ENCODE measurements around the gene KCND2.

Gene KCND2

GRCh38 chr7:120273476-120273975 lies 551 bp downstream of the KCND2 start:
- DNase-seq (ENCODE audit: insufficient read length) (peak; percentile 31), FAIRE-seq (peak; percentile 93)
- TF ChIP-seq TAF1 (IDR thresholded peaks at IDR 0.05; ENCODE audit: borderline replicate concordance, low read depth, low read length) = no peak

GRCh38 chr7:120274482-120274881 lies 1.5 kb downstream of the KCND2 start:
- FAIRE-seq = peak; percentile 81
- TF ChIP-seq POLR2AphosphoS5 (IDR thresholded peaks at IDR 0.05; ENCODE audit: low read depth, low read length) (no peak), TAF1 (IDR thresholded peaks at IDR 0.05; ENCODE audit: borderline replicate concordance, low read depth, low read length) (no peak), POLR2A (IDR thresholded peaks at IDR 0.05; ENCODE audit: low read depth, low read length) (no peak)
- no peak for DNase-seq (ENCODE audit: insufficient read length)

- TF ChIP-seq TAF1 (IDR thresholded peaks at IDR 0.05; ENCODE audit: borderline replicate concordance, low read depth, low read length) (no peak), POLR2A (IDR thresholded peaks at IDR 0.05; ENCODE audit: low read depth, low read length) (no peak)
- DNase-seq (ENCODE audit: insufficient read length) (no peak), FAIRE-seq (peak; percentile 14)
Measured at GRCh38 chr7:120274899-120275298, 1.9 kb downstream of the KCND2 start.

GRCh38 chr7:120276720-120277119 lies 3.7 kb downstream of the KCND2 start:
- DNase-seq (ENCODE audit: insufficient read length) (no peak), FAIRE-seq (no peak)
- no peak for TF ChIP-seq TAF1 (IDR thresholded peaks at IDR 0.05; ENCODE audit: borderline replicate concordance, low read depth, low read length)
- no peak for TF ChIP-seq POLR2AphosphoS5 (IDR thresholded peaks at IDR 0.05; ENCODE audit: low read depth, low read length)
- TF ChIP-seq POLR2A (IDR thresholded peaks at IDR 0.05; ENCODE audit: low read depth, low read length) = no peak

- FAIRE-seq (no peak), DNase-seq (ENCODE audit: insufficient read length) (no peak)
- no peak for TF ChIP-seq POLR2AphosphoS5 (IDR thresholded peaks at IDR 0.05; ENCODE audit: low read depth, low read length)
- no peak for TF ChIP-seq TAF1 (IDR thresholded peaks at IDR 0.05; ENCODE audit: borderline replicate concordance, low read depth, low read length)
- TF ChIP-seq POLR2A (IDR thresholded peaks at IDR 0.05; ENCODE audit: low read depth, low read length) = no peak
Measured at GRCh38 chr7:120278773-120279172, 5.8 kb downstream of the KCND2 start.

- no peak for DNase-seq (ENCODE audit: insufficient read length)
- FAIRE-seq = no peak
- TF ChIP-seq POLR2A (IDR thresholded peaks at IDR 0.05; ENCODE audit: low read depth, low read length) = no peak
- no peak for TF ChIP-seq TAF1 (IDR thresholded peaks at IDR 0.05; ENCODE audit: borderline replicate concordance, low read depth, low read length)
- no peak for TF ChIP-seq POLR2AphosphoS5 (IDR thresholded peaks at IDR 0.05; ENCODE audit: low read depth, low read length)
Measured at GRCh38 chr7:120280743-120281142, 7.8 kb downstream of the KCND2 start.

- TF ChIP-seq POLR2A (IDR thresholded peaks at IDR 0.05; ENCODE audit: low read depth, low read length) = no peak
- no peak for TF ChIP-seq POLR2AphosphoS5 (IDR thresholded peaks at IDR 0.05; ENCODE audit: low read depth, low read length)
- TF ChIP-seq TAF1 (IDR thresholded peaks at IDR 0.05; ENCODE audit: borderline replicate concordance, low read depth, low read length) = no peak
- DNase-seq (ENCODE audit: insufficient read length) (no peak), FAIRE-seq (no peak)
Measured at GRCh38 chr7:120293027-120293426, 20.1 kb downstream of the KCND2 start.

GRCh38 chr7:120302190-120302589 lies 29.2 kb downstream of the KCND2 start:
- FAIRE-seq = peak; percentile 89
- TF ChIP-seq TAF1 (IDR thresholded peaks at IDR 0.05; ENCODE audit: borderline replicate concordance, low read depth, low read length) = no peak
- no peak for TF ChIP-seq POLR2A (IDR thresholded peaks at IDR 0.05; ENCODE audit: low read depth, low read length)
- no peak for TF ChIP-seq POLR2AphosphoS5 (IDR thresholded peaks at IDR 0.05; ENCODE audit: low read depth, low read length)
- DNase-seq (ENCODE audit: insufficient read length) = no peak

- FAIRE-seq = peak; percentile 88
- TF ChIP-seq TAF1 (IDR thresholded peaks at IDR 0.05; ENCODE audit: borderline replicate concordance, low read depth, low read length) (no peak), POLR2A (IDR thresholded peaks at IDR 0.05; ENCODE audit: low read depth, low read length) (no peak), POLR2AphosphoS5 (IDR thresholded peaks at IDR 0.05; ENCODE audit: low read depth, low read length) (no peak)
- no peak for DNase-seq (ENCODE audit: insufficient read length)
Measured at GRCh38 chr7:120303105-120303504, 30.1 kb downstream of the KCND2 start.

GRCh38 chr7:120304674-120305073 lies 31.7 kb downstream of the KCND2 start:
- no peak for FAIRE-seq
- DNase-seq (ENCODE audit: insufficient read length) = no peak
- no peak for TF ChIP-seq POLR2A (IDR thresholded peaks at IDR 0.05; ENCODE audit: low read depth, low read length)

GRCh38 chr7:120307991-120308545 lies 35.1 kb downstream of the KCND2 start:
- no peak for DNase-seq (ENCODE audit: insufficient read length)
- FAIRE-seq = no peak
- TF ChIP-seq POLR2AphosphoS5 (IDR thresholded peaks at IDR 0.05; ENCODE audit: low read depth, low read length) (no peak), POLR2A (IDR thresholded peaks at IDR 0.05; ENCODE audit: low read depth, low read length) (no peak), TAF1 (IDR thresholded peaks at IDR 0.05; ENCODE audit: borderline replicate concordance, low read depth, low read length) (no peak)

GRCh38 chr7:120311028-120311788 lies 38.2 kb downstream of the KCND2 start:
- peak; percentile 14 for FAIRE-seq
- no peak for TF ChIP-seq POLR2A (IDR thresholded peaks at IDR 0.05; ENCODE audit: low read depth, low read length)
- TF ChIP-seq POLR2AphosphoS5 (IDR thresholded peaks at IDR 0.05; ENCODE audit: low read depth, low read length) = no peak
- no peak for TF ChIP-seq TAF1 (IDR thresholded peaks at IDR 0.05; ENCODE audit: borderline replicate concordance, low read depth, low read length)
- no peak for DNase-seq (ENCODE audit: insufficient read length)
